OCI-LY7 (cell line): ENCODE results near the gene SFT2D2.

Experiments used
- EZH2phosphoT487 ChIP-seq: fragments of 200-600 bp; sonication (generic); IDR thresholded peaks from 2 replicates; pipeline ENCODE4 v1.6.1; 2018; ENCODE audit warnings: low read depth, borderline replicate concordance, mild to moderate bottlenecking, mixed run types, antibody characterized with exemption, low read length, moderate library complexity, mixed read lengths
- TF ChIP-seq, protein P1 (sequence below): fragments of 200-600 bp; sonication (generic); conservative IDR thresholded peaks from 2 replicates; pipeline ENCODE4 v1.5.1; 2014; ENCODE audit warnings: mild to moderate bottlenecking, antibody characterized with exemption, low read length, moderate library complexity, mixed read lengths

DNA sequence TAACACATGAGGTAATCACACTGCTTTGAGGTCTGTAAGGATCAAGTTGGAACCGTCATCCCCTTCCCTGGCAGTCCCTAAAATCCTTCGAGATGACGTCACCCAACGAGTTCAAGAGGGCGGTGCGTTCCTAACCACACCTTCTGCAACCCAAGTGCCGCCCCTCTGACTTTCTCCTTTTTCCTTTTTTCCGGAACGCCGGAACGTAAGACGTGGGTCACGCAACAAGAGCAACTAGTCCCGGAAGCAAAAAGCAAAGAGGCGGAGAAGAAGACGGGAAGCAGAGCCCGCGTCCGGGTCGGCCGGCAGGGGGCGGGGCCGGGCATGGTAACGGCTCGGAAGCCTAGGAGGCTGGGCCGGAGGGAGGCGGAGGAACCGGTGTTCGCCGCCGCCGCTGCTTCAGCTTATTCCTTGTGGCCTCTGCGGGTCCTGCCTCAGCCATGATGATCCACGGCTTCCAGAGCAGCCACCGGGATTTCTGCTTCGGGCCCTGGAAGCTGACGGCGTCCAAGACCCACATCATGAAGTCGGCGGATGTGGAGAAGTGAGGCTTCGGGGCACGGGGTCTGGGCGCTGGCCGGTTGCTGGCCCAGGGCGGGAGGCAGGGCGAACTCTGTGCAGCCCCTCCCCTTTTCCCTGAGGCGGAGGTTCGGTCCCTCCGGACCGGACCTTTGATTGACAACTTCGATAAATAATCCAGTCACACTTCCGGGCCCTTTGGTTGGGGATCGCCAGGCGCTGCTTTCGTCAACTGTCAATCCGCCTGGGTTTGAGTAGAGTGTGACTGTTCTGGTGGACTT lies 47.0 kb upstream of the SFT2D2 start, which contains the start of gene TIPRL:
- TF ChIP-seq, protein P1, sequence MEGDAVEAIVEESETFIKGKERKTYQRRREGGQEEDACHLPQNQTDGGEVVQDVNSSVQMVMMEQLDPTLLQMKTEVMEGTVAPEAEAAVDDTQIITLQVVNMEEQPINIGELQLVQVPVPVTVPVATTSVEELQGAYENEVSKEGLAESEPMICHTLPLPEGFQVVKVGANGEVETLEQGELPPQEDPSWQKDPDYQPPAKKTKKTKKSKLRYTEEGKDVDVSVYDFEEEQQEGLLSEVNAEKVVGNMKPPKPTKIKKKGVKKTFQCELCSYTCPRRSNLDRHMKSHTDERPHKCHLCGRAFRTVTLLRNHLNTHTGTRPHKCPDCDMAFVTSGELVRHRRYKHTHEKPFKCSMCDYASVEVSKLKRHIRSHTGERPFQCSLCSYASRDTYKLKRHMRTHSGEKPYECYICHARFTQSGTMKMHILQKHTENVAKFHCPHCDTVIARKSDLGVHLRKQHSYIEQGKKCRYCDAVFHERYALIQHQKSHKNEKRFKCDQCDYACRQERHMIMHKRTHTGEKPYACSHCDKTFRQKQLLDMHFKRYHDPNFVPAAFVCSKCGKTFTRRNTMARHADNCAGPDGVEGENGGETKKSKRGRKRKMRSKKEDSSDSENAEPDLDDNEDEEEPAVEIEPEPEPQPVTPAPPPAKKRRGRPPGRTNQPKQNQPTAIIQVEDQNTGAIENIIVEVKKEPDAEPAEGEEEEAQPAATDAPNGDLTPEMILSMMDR = peak; percentile 51; the same call in 1 of the 2 replicates
- no peak for TF ChIP-seq EZH2phosphoT487
